Parathyroid adenoma (tissue), 2 donors: Measurements from ENCODE around the gene TSPAN17.

Experiments used
- H2AFZ ChIP-seq: fragments of 300-600 bp; sonication (generic); one replicate; pipeline ENCODE4 v1.7.0; 2017; ENCODE audit warnings: antibody characterized with exemption, mild to moderate bottlenecking
- H3K27ac ChIP-seq: fragments of 300-600 bp; sonication (generic); one replicate; pipeline ENCODE4 v1.7.0; 2017
- H3K27me3 ChIP-seq: fragments of 300-600 bp; sonication (generic); one replicate; pipeline ENCODE4 v1.7.0; 2017; ENCODE audit warnings: low read length; ENCODE audit not compliant: control insufficient read depth, insufficient read depth
- H3K36me3 ChIP-seq: fragments of 300-600 bp; sonication (generic); one replicate; pipeline ENCODE4 v1.7.0; 2017; ENCODE audit warnings: low read length; ENCODE audit not compliant: control insufficient read depth, insufficient read depth
- H3K4me1 ChIP-seq: fragments of 300-600 bp; sonication (generic); one replicate; pipeline ENCODE4 v1.7.0; 2017; ENCODE audit warnings: control low read depth
- H3K4me2 ChIP-seq: fragments of 300-600 bp; sonication (generic); one replicate; pipeline ENCODE4 v1.7.0; 2017; ENCODE audit warnings: low read length
- H3K4me3 ChIP-seq: fragments of 300-600 bp; sonication (generic); one replicate; pipeline ENCODE4 v1.7.0; 2017; ENCODE audit warnings: low read depth, low read length
- H3K79me2 ChIP-seq: fragments of 300-600 bp; sonication (generic); one replicate; pipeline ENCODE4 v1.7.0; 2017; ENCODE audit warnings: control low read depth
- H3K9ac ChIP-seq: fragments of 300-600 bp; sonication (generic); one replicate; pipeline ENCODE4 v1.7.0; 2017; ENCODE audit warnings: mild to moderate bottlenecking
- H3K9me3 ChIP-seq: fragments of 300-600 bp; sonication (generic); one replicate; pipeline ENCODE4 v1.7.0; 2017; ENCODE audit warnings: low read length; ENCODE audit not compliant: control insufficient read depth
- CTCF ChIP-seq: fragments of 300-600 bp; sonication (generic); IDR thresholded peaks from one replicate; pipeline ENCODE4 v1.7.0; 2017; ENCODE audit warnings: antibody characterized with exemption, mild to moderate bottlenecking
- donor health status: primary hyperparathyroidism.

Gene TSPAN17

GRCh38 chr5:176620333-176620981, 26.8 kb upstream of the TSPAN17 start:
- Histone ChIP-seq H3K79me2 (no peaks in the 10 kb centered on the region), H3K4me2 (no peak overlapping the region), H2AFZ (peak overlapping the region; percentile 54), H3K4me1 (peaks cover 10% of the 10 kb centered on the region), H3K9ac (no peak overlapping the region), H3K27me3 (no peaks in the 10 kb centered on the region), H3K27ac (no peak overlapping the region), H3K4me3 (no peak overlapping the region), H3K9me3 (no peaks in the 10 kb centered on the region), H3K36me3 (no peaks in the 10 kb centered on the region)
- no peak for TF ChIP-seq CTCF

- H2AFZ ChIP-seq, result no peak overlapping the region
- no peaks in the 10 kb centered on the region for H3K36me3 ChIP-seq
- no peak for TF ChIP-seq CTCF
- no peaks in the 10 kb centered on the region for H3K9me3 ChIP-seq
- no peak overlapping the region for H3K4me3 ChIP-seq
- no peak overlapping the region for H3K27ac ChIP-seq
- H3K4me1 ChIP-seq, result peaks cover 10% of the 10 kb centered on the region
- no peaks in the 10 kb centered on the region for H3K27me3 ChIP-seq
- H3K79me2 ChIP-seq, result no peaks in the 10 kb centered on the region
- no peak overlapping the region for H3K4me2 ChIP-seq
- H3K9ac ChIP-seq, result no peak overlapping the region
Observed at GRCh38 chr5:176621661-176622079, 25.6 kb upstream of the TSPAN17 start.

GRCh38 chr5:176624142-176624541, 23.1 kb upstream of the TSPAN17 start:
- no peak for TF ChIP-seq CTCF
- Histone ChIP-seq H3K4me2 (no peak overlapping the region), H3K27me3 (no peaks in the 10 kb centered on the region)

GRCh38 chr5:176624938-176625337, 22.3 kb upstream of the TSPAN17 start:
- H3K79me2 ChIP-seq, result no peaks in the 10 kb centered on the region
- H3K4me1 ChIP-seq, result peaks cover 9% of the 10 kb centered on the region
- H2AFZ ChIP-seq, result no peak overlapping the region
- H3K9me3 ChIP-seq, result no peaks in the 10 kb centered on the region
- no peak overlapping the region for H3K27ac ChIP-seq
- peaks cover 4% of the 10 kb centered on the region for H3K27me3 ChIP-seq
- no peak overlapping the region for H3K4me2 ChIP-seq
- no peak overlapping the region for H3K4me3 ChIP-seq
- no peak for TF ChIP-seq CTCF
- H3K9ac ChIP-seq, result no peak overlapping the region
- H3K36me3 ChIP-seq, result no peaks in the 10 kb centered on the region

More at GRCh38 chr5:176624142-176624541, 23.1 kb upstream of the TSPAN17 start:
- H3K9me3 ChIP-seq, result no peaks in the 10 kb centered on the region
- H3K27ac ChIP-seq, result no peak overlapping the region
- no peak overlapping the region for H3K9ac ChIP-seq
- peaks cover 12% of the 10 kb centered on the region for H3K4me1 ChIP-seq
- no peak overlapping the region for H3K4me3 ChIP-seq
- H3K79me2 ChIP-seq, result no peaks in the 10 kb centered on the region
- no peak overlapping the region for H2AFZ ChIP-seq
- H3K36me3 ChIP-seq, result no peaks in the 10 kb centered on the region

- TF ChIP-seq CTCF, result no peak
- Histone ChIP-seq H3K36me3 (no peaks in the 10 kb centered on the region), H3K4me1 (peaks cover 6% of the 10 kb centered on the region), H3K4me3 (no peak overlapping the region), H3K27me3 (peaks cover 5% of the 10 kb centered on the region), H3K79me2 (no peaks in the 10 kb centered on the region), H3K4me2 (no peak overlapping the region), H3K9ac (no peak overlapping the region), H2AFZ (no peak overlapping the region), H3K9me3 (no peaks in the 10 kb centered on the region), H3K27ac (no peak overlapping the region)
Observed at GRCh38 chr5:176625512-176625911, 21.8 kb upstream of the TSPAN17 start.
